B cell (primary cell): ENCODE data around the gene NME7.

ENCODE experiments used
- CTCF ChIP-seq: fragments of 200-600 bp; IDR thresholded peaks from one replicate; pipeline ENCODE4 v1.8.0; 2022; ENCODE audit warnings: antibody characterized with exemption, mild to moderate bottlenecking
- EZH2 ChIP-seq: IDR thresholded peaks from 2 replicates; pipeline ENCODE4 v1.6.1; 2012; ENCODE audit warnings: borderline replicate concordance, low read depth, mild to moderate bottlenecking, moderate library complexity, low read length; ENCODE audit not compliant: insufficient read depth, poor library complexity, severe bottlenecking

- TF ChIP-seq CTCF (no peak), EZH2 (no peak)
Measured at GRCh38 chr1:169094897-169095569, 272.6 kb downstream of the NME7 start.
